ENCODE data around the gene SECISBP2.

GRCh38 chr9:89304834-89305188 lies 13.5 kb upstream of the SECISBP2 start:
- no peak for TF ChIP-seq MAX (IDR thresholded peaks at IDR 0.05; ENCODE audit: low read depth)
- no peak for TF ChIP-seq CTCF (IDR thresholded peaks at IDR 0.05)
- TF ChIP-seq NRF1 (IDR thresholded peaks at IDR 0.05; ENCODE audit: low read depth, low read length): no peak
- TF ChIP-seq SMC3 (IDR thresholded peaks at IDR 0.05; ENCODE audit: low read depth, low read length): no peak
- no peak for TF ChIP-seq TAF1 (IDR thresholded peaks at IDR 0.05; ENCODE audit: borderline replicate concordance, low read depth, low read length)
